Fibroblast of skin of left biceps (primary cell): ENCODE results near the gene AP1B1.
A peak's percentile ranks its signal among the peaks of the same experiment; 100 is the strongest.

ENCODE experiments used
- DNase-seq, 2 experiments: peaks; one replicate each; pipeline ENCODE4 v3.0.0-alpha.2; 2013; ENCODE audit warnings: low read depth in 2 of 2

Gene AP1B1

GRCh38 chr22:29332886-29333496 is 55.4 kb downstream of the AP1B1 start:
- DNase-seq, result no peak

DNA sequence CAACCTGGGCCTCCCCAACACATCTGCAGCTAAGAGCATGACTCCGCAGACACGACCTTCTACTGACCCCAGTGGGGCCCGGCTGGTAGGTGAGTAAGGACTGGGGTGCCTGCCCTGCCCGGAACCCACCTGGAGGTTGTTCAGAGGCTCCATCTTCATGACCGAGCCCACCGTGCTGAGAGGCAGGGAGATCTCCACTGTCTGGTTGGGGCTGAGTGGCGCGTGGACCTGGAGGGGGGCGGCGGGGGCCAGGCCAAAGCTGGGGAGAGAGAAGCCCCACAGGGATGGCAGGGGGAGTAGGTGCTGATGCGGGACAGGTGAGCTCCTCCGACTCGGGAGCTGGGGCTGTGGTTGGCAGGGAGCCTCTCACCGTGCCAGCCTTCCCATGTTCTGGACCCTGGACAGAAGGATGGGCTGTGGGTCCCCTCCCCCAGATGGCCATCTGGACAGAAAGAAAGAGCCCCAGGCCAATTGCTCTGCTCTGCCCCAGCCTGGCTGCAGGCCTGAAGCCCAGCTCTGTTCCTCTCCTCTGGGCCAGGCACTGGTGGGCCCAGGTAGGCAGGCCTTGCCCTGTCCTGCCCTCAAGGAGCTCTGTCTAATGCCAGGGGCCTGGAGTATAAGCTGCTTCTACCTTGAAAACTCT is 56.6 kb downstream of the AP1B1 start:
- no peak for DNase-seq

DNA sequence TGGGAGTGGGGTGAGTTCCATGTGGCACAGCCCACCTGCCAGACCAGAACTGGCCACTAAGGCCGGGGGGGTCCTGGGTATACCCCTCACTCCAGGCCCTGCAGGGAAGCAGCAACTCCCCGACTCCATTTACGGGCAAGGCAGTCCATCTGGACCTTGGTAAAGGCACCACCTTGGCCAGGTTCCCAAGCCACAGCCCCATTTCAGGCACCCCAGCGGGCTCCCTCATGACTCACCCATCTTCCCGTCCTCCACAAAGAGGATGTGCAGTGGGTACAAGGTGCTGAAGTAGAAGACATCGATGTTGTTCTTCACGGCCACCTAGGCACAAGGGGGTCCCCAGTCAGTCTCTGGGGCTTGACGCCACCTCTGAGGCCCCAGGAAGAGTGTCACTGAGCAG is 57.2 kb downstream of the AP1B1 start:
- DNase-seq, result no peak

- peak in 1 of 2 experiments; percentile 13 for DNase-seq
Measured at GRCh38 chr22:29330753-29331152, 57.6 kb downstream of the AP1B1 start.

DNA sequence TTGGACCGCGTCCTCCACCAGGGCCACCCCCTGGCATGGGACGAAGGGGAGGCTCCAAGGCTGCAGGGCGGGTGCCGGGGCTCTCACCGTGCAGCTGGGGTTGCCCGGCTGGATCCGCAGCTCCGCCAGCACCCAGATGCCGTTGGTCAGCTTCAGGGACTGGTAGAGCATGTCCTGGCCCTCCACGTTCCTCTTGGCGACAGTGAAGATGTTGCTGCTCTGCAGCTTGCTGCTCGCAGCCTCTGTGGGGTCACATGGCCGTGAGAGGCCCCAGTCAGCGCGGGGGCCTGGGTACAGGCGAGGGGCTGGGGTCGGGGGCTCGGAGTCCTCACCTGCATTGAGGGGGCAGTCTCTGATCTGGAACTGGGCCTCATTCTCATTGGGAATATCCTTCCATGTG is 58.1 kb downstream of the AP1B1 start:
- DNase-seq, result no peak

DNA sequence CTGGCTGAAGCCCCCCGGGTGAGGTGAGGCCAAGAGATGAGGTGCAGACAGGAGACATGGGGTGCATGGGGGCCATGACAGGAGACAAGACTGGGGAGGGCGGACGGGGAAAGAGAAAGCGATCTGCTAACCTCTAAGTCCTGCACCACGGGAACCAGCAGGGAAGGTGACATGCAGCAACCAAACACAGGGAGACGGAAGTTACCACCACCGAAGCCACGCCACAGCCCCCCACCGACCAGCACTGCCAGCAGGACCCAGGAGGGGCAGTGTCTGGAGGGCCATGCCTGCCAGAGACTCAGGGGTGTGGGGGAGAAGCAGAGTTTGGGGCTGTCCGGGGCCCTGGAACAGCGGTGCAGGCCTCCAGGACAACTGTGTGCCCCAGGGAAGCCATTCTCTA is 58.8 kb downstream of the AP1B1 start:
- DNase-seq, result no peak

GRCh38 chr22:29328566-29329500 is 59.5 kb downstream of the AP1B1 start:
- no peak for DNase-seq

DNA sequence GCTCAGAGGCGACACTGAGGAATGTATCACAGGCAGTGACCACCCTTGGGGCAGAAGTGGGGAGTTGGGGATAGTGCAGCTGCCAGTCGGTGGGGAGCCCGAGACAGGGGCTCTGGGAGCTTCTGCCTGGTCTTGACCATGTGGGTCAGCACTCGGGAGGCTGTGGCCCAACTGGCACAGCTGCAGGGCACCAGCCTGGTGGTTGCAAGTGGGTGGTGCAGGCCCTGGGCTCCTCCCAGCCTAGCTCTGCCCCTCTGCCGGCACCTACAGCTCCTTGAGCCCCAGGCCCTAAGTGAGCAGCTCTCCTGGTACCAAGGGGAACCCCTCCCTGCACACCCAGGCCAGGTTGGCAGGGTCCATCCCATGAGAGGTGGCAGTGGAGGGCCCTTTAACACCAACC is 60.3 kb downstream of the AP1B1 start:
- no peak for DNase-seq

DNA sequence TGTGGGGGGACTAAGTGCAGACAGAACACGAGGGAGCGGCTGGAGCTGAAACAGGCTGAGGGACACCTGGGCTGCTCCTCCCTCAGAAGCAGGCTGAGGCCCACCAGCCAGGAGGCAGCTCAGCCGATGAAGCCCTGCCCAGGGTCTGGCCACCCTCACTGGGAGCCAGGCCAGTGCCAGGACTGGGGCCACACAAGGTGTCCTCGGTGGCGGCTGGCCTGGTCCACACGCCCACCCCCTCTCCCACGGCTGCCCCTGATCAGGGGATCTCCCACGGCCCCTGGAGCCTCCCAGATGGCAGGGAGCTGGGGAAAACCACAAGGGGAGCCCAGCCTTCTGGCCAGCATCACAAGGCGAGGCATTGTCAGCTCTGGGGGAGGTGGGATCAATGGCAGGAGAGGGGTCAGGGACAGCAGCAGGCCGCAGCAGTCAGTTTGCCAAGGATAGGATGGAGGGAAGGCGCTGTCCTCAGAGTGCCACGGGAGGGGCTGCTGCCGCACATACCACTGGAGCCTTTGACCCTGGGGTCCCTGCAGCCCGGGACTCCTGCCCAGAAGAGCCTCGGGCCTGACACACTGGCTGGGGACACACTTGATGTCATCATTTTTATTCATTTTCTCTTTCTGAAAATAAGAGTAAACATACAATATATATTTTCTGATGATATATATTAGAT is 61.1 kb downstream of the AP1B1 start:
- no peak for DNase-seq

GRCh38 chr22:29326481-29326880 is 61.9 kb downstream of the AP1B1 start:
- DNase-seq, result no peak

DNA sequence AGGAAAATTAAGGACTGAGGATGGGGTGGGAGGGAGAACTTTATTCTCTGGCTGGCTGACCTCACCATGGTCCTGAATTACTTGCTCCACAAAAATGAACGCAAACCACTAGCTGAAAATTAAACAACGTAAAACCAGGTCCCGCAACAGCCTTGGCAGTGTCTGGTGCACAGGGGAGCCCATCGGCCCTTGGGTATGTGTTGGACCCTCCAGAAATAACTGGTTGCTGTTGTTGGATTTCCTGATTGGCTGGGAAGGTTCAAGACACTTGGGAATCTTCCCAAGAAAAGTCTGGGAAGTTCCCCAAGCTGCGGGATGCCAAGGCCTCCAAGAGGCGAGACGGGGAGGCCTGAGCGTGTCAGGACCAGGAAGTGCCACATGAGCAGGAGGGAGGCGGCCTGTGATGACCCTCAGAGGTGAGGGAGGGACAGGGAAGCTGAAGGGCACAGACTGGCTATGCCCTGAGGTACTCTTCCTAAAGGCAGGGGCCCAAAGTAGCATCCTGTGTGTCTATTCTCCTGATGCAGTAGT is 62.5 kb downstream of the AP1B1 start:
- DNase-seq, result no peak

GRCh38 chr22:29325356-29325755 is 63.0 kb downstream of the AP1B1 start:
- no peak for DNase-seq

DNA sequence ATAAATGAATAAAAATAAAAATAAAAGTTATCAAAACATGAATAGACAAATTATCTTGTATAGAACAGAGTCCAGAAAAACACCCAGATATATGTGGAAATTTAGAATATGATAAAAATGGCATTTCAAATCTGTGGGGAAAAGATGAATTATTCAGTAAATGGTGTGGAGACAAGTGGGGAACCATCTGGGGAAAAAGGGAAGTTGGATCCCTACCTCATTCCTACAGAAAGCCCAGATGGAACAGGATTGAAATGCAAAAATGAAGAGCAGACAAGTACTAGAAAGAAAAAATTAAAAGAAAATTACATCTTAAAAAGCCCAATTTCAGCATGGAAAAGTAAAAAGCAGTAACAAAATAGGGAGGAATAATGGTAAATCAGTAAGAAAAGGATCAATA is 64.7 kb downstream of the AP1B1 start:
- DNase-seq, result no peak

DNA sequence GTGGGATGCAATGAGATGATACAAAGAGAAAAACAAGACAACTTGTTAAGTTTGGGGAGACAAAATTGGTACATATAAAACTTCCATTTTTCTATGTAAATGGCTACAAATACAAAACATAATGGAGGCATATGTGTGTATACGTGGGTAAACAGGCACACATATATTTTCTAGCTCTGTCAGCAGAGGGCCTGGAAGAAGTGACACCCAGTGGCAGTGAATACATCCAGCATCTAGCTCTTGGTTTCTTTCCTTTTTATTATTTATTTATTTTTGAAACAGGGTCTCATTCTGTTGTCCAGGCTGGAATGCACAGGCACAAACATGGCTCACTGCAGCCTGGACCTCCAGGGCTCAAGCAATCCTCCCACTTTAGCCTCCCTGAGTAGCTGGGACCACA is 67.8 kb downstream of the AP1B1 start:
- no peak for DNase-seq

- no peak for DNase-seq
Measured at GRCh38 chr22:29319072-29319471, 69.3 kb downstream of the AP1B1 start.

DNA sequence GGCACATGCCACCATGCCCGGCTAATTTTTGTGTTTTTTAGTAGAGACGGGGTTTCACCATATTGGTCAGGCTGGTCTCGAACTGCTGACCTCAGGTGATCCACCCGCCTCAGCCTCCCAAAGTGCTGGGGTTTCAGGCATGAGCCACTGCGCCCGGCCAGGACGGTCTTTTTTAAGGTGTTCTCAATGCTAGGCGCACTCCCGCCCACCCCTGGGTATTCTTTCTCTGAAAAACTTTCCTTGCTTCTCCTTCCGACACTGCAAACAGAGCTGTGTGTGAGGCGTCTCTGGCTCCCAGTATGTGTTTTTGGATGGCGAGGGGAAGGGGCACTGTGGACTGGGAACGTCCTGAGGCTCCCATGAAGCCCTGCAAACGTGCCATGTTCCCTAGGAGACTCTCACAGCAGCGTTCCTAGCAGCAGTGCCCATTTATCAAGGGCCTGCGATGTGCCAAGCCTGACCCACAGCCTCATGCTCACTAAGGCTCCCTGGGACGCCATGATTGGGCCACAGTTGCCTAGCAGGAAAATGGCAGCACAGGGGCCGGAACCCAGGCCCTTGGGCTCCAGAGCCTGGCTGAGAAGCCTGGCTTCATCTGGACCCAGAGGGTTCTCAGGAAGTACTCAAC is 70.4 kb downstream of the AP1B1 start:
- no peak for DNase-seq

DNA sequence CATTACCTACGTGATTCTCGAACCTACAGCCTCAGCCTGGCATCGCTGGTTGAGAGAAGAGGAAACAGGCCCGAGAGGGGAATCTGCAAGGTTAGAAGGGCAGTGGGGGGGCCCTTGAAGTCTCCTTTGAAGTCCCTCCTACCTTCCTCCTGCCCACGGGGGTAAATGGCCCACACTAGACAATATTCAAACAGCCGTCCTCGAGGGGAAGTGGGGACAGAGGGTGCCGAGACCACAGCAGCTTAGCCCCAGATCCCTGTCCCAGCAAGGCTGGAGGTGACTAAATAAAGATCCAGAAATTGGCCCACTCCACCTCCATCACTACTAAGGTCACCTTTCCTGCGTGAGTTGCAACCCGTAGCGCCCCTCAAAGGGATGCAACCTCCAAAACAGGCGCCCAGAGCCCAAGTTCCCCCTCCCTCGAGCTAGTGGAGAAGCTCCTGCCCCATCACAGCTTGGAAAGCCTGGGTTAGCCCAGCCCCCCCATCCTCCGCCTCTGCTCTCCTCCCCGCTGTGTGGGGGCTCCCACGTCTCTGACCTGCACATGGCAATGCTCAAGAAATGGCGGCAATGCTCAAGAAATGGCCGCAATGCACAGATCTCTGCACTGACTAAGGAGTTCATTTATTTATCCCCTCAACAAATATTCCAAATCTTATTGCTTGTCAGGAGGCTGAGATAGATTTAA is 72.1 kb downstream of the AP1B1 start:
- DNase-seq, result no peak

DNA sequence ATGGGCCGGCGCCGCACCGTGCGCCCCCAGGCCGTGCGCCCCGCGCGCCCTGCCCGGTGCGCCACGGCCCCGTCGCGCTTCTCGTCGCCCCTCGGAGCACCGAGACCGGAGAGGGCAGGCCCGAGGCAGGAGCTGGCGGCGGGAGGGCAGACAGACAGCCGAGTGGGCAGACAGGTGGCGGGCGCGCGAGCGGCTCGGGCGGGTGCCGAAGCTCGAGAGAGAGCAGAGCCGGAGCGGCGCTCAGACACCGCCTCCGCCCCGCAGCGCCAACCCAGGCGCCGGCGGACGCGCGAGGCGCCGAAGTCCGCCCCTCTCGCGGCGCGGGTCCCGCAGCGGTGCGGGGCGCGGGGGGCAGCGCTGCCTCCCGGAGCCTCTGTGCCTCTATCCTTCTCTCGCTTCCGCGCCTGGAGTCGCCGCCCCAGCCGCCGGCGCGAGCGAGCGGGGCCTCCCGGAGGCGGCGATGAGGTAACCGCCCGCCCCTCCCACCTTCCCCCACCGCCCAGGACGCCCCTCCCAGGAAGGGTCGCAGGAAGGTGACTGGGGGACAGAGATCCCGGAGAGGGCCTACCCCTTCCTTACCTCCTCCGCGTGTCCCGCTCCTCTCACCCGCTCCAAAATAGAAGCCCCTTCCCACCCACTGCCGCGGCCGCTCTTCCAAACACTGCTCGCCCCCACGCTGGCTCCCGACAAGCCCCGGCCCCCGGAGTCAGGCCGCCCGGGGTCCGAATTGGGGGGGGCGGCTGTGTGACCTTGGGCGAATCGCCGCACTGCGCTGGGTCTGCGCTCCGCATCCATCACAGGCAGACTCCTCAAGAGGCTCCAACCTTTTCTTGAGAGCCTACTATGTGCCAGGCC is 72.9 kb downstream of the AP1B1 start, which contains the start of gene RASL10A:
RASL10A (minus strand) TSS at position 412 of the 855 bp plus-strand sequence. CDS start 451 bp downstream, outside the sequence.
- DNase-seq, result no peak

- DNase-seq, result no peak
Measured at GRCh38 chr22:29314537-29315285, 73.7 kb downstream of the AP1B1 start.
